T-cell (primary cell): ENCODE results near the gene CPB2. TPM values are rescaled to one million over a fixed set of nuclear protein-coding genes. Genes with fewer than 3 reads are reported as not detected.

Experiments
- total RNA-seq, 35 experiments: library from RNA in 6 of 35; stranded (reverse) in 6 of 35; fragments of 120-200 nt in 1 of 35; gene quantifications; one replicate each; pipeline versions ENCODE4 v1.2.1 to v1.2.4 and lab custom pipeline; 2013 to 2026

Gene CPB2
- total RNA-seq, 5 donors from 2014 or later (not counting 1 experiment from before 2014, with no cell fraction given), result 0.13 to 0.29 (median 0.28) TPM; not detected in 2

Other genes with a start within 250 kb of the CPB2 start
- 10 to 100 TPM; 41.9 to 61.5 (median 58.4) TPM for gene ZC3H13, start 52.3 kb downstream of the CPB2 start, total RNA-seq
- 100 to 1,000 TPM; 338 to 574 (median 413) TPM for gene LCP1, start 77.1 kb upstream of the CPB2 start, total RNA-seq
- under 1 TPM; 0.43 to 0.82 (median 0.54) TPM for gene LRRC63, start 106.9 kb upstream of the CPB2 start, total RNA-seq